COLO668 (cell line): ENCODE results near the gene TEDC2.

Source experiments
- DNase-seq: peaks from one replicate; lab custom pipeline; 2025; ENCODE audit not compliant: unreplicated experiment; lab: John Stamatoyannopoulos, UW

Gene TEDC2

GRCh38 chr16:2511128-2511800 lies 51.4 kb downstream of the TEDC2 start:
- DNase-seq = no peak

GRCh38 chr16:2511996-2512734 lies 52.3 kb downstream of the TEDC2 start:
- DNase-seq = no peak

GRCh38 chr16:2512735-2513404 lies 53.0 kb downstream of the TEDC2 start:
- DNase-seq = peak; percentile 64

GRCh38 chr16:2513405-2514332 lies 53.8 kb downstream of the TEDC2 start, which contains the start of gene ATP6V0C:
ATP6V0C (plus strand) TSS chr16:2513952; CDS start chr16:2514104, 152 bp downstream.
- peak; percentile 99 for DNase-seq
